Ectodermal cell (in vitro differentiated cells): ENCODE measurements around the gene MELTF.

Source experiments
- H3K27ac ChIP-seq: 2 replicates; pipeline ENCODE4 v1.7.0; 2013; ENCODE audit warnings: mild to moderate bottlenecking, low read depth, low read length; ENCODE audit not compliant: insufficient read depth, poor library complexity, severe bottlenecking
- H3K27me3 ChIP-seq: 2 replicates; pipeline ENCODE4 v1.7.0; 2013; ENCODE audit warnings: mild to moderate bottlenecking, low read length; ENCODE audit not compliant: insufficient read depth, control insufficient read depth, poor library complexity, severe bottlenecking
- H3K36me3 ChIP-seq: one replicate; pipeline ENCODE4 v1.7.0; 2013; ENCODE audit warnings: low read length; ENCODE audit not compliant: control insufficient read depth, insufficient read depth
- H3K4me1 ChIP-seq: one replicate; pipeline ENCODE4 v1.7.0; 2013; ENCODE audit warnings: low read length; ENCODE audit not compliant: control insufficient read depth, insufficient read depth
- H3K4me3 ChIP-seq: 2 replicates; pipeline ENCODE4 v1.7.0; 2013; ENCODE audit warnings: low read depth, low read length, control low read depth; ENCODE audit not compliant: insufficient read depth
- H3K9me3 ChIP-seq: 2 replicates; pipeline ENCODE4 v1.7.0; 2013; ENCODE audit warnings: mild to moderate bottlenecking, low read length, moderate library complexity; ENCODE audit not compliant: control insufficient read depth
- WGBS, 2 experiments: methylation state at CpG; one replicate each; pipeline ENCODE4 v1.1.7; 2013; ENCODE audit warnings: missing lambda C conversion rate in 2 of 2; 5-methylcytosine and 5-hydroxymethylcytosine counted together

The MELTF gene

DNA sequence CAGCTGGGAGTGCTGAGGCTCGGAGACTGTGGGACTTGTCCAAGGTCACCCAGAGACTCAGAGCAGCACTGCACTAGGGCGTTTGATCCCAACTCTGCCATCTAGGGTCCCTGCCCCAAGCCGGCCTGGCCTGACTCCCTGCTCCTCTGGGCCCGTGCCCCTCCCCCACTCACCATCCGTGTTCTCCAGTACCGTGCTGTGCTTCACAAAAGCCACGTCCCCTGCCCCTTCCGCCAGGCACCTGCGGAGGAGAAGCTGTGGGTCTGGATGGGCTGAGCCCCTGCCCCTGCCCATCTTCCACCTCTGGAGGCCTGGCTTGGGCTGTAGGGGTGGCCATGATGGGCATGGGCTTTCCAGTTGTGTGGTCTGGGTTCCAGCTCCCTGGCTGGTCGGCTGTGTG lies 8.4 kb downstream of the MELTF start:
- H3K27me3 ChIP-seq, result no peaks in the 10 kb centered on the region
- no peak overlapping the region for H3K27ac ChIP-seq
- no peak overlapping the region for H3K4me3 ChIP-seq
- WGBS, 2 experiments, result 52 to 53% methylated on average over 10 of the region's 10 CpGs
- H3K4me1 ChIP-seq, result peaks cover 13% of the 10 kb centered on the region
- no peaks in the 10 kb centered on the region for H3K9me3 ChIP-seq
- H3K36me3 ChIP-seq, result no peaks in the 10 kb centered on the region

DNA sequence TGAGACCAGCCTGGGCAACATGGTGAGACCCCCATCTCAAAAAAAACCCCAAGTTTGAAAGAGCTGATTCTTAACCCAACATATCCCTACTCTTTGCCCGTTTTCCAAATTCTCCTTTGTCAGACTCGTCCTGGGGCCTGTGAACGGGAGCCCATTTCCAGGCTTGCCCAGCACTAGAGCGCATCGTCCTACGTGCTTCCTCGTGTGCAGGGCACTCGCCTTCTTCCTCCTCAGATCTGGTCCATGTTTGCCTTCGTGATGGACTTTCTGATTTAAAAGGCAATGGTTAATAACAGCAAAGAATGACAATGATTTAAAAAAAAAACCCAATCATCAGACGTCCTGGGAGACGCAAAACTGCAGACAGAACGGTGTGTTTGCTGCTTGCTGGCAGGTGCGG lies 10.1 kb downstream of the MELTF start:
- no peaks in the 10 kb centered on the region for H3K36me3 ChIP-seq
- peaks cover 13% of the 10 kb centered on the region for H3K4me1 ChIP-seq
- H3K9me3 ChIP-seq, result no peaks in the 10 kb centered on the region
- 91 to 92% methylated on average over 13 of the region's 13 CpGs for WGBS, 2 experiments
- H3K27ac ChIP-seq, result no peak overlapping the region
- H3K27me3 ChIP-seq, result no peaks in the 10 kb centered on the region
- H3K4me3 ChIP-seq, result no peak overlapping the region

DNA sequence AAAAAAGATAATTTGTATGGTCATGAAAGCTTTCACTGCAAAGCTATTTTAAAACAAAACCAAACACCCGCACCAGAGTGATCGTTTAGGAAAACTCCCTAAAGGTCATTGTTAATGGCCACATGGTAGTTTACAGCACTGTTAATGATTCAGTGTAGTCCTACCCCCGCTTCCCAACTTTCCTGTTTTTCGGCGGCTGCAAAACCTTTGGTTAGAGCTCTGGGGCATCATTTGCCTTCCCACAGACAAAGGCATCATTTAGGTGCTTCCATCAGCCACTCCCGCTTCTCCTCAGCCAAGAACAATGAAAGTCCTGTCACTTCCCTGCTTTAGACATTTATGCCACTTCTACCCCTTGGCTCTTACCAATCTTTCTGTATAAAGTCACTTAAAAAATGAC lies 10.6 kb downstream of the MELTF start:
- H3K4me1 ChIP-seq, result peaks cover 13% of the 10 kb centered on the region
- WGBS, 2 experiments, result 84% methylated on average over 6 of the region's 6 CpGs
- H3K9me3 ChIP-seq, result no peaks in the 10 kb centered on the region

DNA sequence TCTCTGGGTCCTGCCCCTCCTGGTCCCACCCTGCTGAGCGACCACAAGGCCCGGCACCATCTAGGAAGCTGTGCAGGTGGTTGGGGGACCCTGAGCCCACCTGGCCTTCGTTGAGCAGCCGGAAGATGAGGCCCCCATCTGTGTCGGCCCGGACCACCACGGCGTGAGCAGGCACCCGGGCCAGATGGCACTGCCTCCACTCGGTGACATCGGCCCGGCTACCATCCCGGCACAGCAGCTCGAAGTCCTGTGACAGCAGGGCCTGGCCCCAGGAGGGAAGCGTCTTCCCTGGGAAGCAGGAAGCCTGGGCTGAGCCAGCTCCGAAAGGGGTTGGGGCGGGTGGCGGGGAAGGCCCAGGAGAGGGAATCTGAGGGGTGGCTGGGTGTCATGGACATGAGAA lies 12.6 kb downstream of the MELTF start:
- H3K9me3 ChIP-seq, result no peaks in the 10 kb centered on the region
- no peaks in the 10 kb centered on the region for H3K36me3 ChIP-seq
- no peak overlapping the region for H3K27ac ChIP-seq
- 96 to 97% methylated on average over 18 of the region's 18 CpGs for WGBS, 2 experiments
- peaks cover 5% of the 10 kb centered on the region for H3K4me1 ChIP-seq
- H3K27me3 ChIP-seq, result no peaks in the 10 kb centered on the region
- H3K4me3 ChIP-seq, result no peak overlapping the region

More for the DNA sequence above, 10.6 kb downstream of the MELTF start:
- Histone ChIP-seq H3K27ac (no peak overlapping the region), H3K4me3 (no peak overlapping the region), H3K36me3 (no peaks in the 10 kb centered on the region), H3K27me3 (no peaks in the 10 kb centered on the region)

DNA sequence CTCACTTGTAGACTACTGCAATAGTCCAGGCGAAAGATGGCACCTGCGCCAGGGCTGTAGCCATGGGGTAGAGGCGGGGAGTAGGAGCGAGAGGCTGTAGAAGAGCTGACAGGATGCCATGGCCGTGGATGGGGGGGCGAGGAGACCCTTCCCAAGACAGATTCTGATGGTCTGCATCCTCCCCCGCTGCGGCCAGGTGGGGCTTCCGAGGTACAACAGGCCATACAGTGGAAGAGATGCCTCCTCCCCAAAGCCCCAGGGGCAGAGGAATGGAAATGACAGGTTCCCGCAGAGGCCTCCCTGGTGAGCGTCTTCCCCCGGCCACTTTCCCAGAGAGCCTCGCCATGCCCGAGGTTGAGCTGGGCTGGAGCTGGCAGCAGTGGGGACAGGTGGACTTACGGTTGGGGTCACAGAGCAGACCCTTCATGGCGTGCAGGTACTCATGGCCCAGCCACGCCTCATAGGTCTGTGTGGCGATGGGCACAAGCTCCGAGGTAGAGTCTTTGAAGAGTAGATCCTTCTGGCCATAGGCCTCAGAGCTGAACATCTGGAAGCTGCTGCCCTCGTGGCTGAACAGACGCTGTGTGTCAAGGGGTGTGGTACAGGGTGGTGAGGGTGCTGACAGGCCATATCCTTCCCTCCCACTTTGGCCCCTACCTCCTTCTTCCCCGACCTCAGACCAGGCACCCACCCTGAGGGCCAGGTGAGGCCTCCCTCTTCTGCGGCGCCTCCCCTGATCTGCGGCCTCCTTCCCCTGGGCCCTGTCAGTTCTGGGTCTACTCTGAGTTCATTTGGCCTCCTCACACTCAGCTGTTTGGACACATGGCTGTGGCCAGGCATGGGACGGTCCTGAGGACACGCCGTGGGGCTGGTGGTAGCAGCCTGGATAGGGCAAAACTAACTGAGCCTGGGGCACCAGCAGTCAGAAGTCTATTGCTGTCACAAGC lies 13.6 kb downstream of the MELTF start:
- Histone ChIP-seq H3K27ac (no peak overlapping the region), H3K27me3 (no peaks in the 10 kb centered on the region), H3K4me3 (no peak overlapping the region), H3K36me3 (no peaks in the 10 kb centered on the region), H3K4me1 (peaks cover 11% of the 10 kb centered on the region), H3K9me3 (no peaks in the 10 kb centered on the region)
- WGBS, 2 experiments, result 94 to 96% methylated on average over 28 of the region's 28 CpGs

DNA sequence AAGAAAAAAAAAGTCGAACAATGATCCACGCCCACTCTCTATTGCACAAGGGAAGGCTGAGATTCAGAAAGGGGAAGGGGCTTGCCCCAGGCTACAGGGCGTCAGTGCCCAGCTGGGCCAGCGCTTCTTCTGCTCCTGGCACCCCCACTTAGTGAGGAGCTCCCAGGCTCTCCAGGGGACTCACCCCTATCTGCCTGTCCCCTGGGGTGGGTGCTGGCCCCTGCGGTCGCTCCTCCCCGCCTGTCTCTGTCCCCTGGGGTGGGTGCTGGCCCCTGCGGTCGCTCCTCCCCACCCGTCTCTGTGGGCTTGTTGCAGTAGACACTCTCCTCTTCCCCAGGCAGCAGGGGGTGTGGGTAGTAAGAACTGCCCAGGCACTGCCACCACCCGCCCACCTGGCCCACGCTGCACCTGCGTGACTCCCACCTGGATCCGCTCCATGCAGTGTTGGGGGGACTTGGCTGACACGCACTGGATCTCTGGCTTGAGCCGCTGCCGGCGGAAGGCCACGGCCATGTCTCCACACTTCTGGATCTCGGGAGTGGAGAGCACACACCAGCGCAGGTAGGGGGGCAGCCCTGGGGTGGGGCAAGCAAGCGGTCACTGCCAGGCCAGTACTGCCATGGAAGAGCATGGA lies 14.6 kb downstream of the MELTF start:
- no peak overlapping the region for H3K27ac ChIP-seq
- H3K27me3 ChIP-seq, result no peaks in the 10 kb centered on the region
- no peaks in the 10 kb centered on the region for H3K36me3 ChIP-seq
- H3K4me1 ChIP-seq, result peaks cover 11% of the 10 kb centered on the region
- no peak overlapping the region for H3K4me3 ChIP-seq
- no peaks in the 10 kb centered on the region for H3K9me3 ChIP-seq
- 96 to 97% methylated on average over 22 of the region's 22 CpGs for WGBS, 2 experiments

DNA sequence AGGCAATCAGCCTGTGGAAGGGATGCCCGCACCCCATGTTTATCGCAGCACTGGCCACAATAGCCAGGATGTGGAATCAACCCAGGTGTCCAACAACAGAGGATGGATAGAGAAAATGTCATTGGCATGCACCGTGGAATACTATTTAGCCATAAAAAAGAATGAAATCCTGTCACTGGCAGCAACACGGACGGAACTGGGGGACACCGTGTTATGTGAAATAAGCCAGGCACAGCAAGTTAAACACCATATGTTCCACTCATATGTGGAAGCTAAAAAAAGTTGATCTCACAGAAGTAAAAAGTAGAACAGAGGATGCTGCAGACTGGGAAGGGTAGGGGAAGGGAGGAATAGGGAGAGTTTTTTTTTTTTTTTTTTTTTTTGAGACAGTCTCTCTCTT lies 15.6 kb downstream of the MELTF start:
- Histone ChIP-seq H3K36me3 (no peaks in the 10 kb centered on the region), H3K27me3 (no peaks in the 10 kb centered on the region), H3K4me1 (peaks cover 11% of the 10 kb centered on the region), H3K4me3 (no peak overlapping the region), H3K9me3 (no peaks in the 10 kb centered on the region), H3K27ac (no peak overlapping the region)
- 93 to 95% methylated on average over 6 of the region's 6 CpGs for WGBS, 2 experiments

DNA sequence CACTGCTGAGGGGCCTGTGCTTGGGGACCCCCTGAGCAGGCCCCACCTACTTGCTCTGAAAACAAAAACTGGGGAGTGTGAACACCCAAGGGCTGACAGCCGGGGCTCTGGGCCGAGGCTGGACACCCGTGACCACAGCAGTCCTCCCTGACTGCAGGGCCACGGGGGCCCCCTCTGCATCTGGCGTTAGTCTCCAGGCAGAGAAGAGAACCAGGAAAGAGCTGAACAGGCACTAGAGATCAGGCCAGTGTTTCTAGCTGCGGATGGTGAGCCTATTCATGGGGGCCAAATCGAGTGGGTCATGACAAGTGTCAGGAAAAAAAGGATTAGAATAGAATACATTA lies 17.1 kb downstream of the MELTF start:
- no peaks in the 10 kb centered on the region for H3K27me3 ChIP-seq
- WGBS, 2 experiments, result 89 to 91% methylated on average over 7 of the region's 7 CpGs
- H3K4me3 ChIP-seq, result no peak overlapping the region
- H3K27ac ChIP-seq, result no peak overlapping the region
- H3K9me3 ChIP-seq, result no peaks in the 10 kb centered on the region
- peaks cover 11% of the 10 kb centered on the region for H3K4me1 ChIP-seq
- no peaks in the 10 kb centered on the region for H3K36me3 ChIP-seq

DNA sequence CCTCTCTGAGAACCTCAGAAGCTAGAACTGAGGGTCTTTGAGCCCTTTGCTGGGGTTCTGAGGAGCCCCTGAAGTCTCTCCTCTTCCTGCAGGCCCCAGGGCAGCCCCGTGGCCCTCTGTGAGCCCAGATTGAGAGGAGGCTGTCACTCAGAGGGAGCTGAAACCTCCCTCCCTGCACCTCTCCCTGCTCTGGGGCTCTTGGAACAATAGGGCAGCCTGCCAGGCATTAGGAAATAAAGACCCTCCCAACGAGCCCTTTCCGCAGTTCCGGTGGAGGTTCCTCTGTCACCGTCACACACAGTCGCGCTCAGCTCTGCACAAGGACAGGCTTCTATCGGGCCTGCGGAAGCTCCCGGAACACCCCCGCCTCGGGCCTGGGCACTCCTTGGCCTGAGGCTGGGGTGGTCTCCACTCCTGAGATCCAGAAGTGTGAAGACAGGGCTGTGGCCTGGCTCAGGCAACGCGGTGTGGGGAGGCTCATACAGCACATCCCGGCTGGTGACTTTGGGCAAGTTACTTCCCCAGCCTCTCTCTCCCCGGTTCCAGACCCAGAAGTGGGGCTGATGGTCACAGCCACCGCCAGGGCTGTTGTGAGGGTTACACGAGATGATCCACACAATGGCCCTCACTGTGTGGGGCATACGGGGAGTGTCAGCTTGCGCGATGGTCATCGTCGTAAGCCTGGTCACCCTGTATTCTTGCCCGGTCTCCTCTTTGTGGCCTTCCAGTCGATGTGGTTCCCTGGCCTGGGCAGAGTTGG lies 17.7 kb downstream of the MELTF start:
- H3K4me3 ChIP-seq, result no peak overlapping the region
- WGBS, 2 experiments, result 79 to 81% methylated on average over 25 of the region's 25 CpGs
- H3K27me3 ChIP-seq, result no peaks in the 10 kb centered on the region
- no peaks in the 10 kb centered on the region for H3K36me3 ChIP-seq
- H3K27ac ChIP-seq, result no peak overlapping the region
- peaks cover 11% of the 10 kb centered on the region for H3K4me1 ChIP-seq
- no peaks in the 10 kb centered on the region for H3K9me3 ChIP-seq
